Glomerular visceral epithelial cell (primary cell): ENCODE results near the gene BRINP3.

Experiments
- DNase-seq: peaks from one replicate; pipeline ENCODE4 v3.0.0-alpha.2; 2016; ENCODE audit errors: extremely low spot score

BRINP3 gene

GRCh38 chr1:190104961-190105360 lies 372.7 kb downstream of the BRINP3 start:
- no peak for DNase-seq

- no peak for DNase-seq
Measured at GRCh38 chr1:190102757-190103326, 374.8 kb downstream of the BRINP3 start.

- no peak for DNase-seq
Measured at GRCh38 chr1:190101756-190102155, 375.9 kb downstream of the BRINP3 start.

GRCh38 chr1:190098756-190099155 lies 378.9 kb downstream of the BRINP3 start:
- DNase-seq, result no peak

- no peak for DNase-seq
Measured at GRCh38 chr1:190098107-190098506, 379.6 kb downstream of the BRINP3 start.

GRCh38 chr1:190095596-190095995 lies 382.1 kb downstream of the BRINP3 start:
- no peak for DNase-seq

GRCh38 chr1:190084552-190084951 lies 393.1 kb downstream of the BRINP3 start:
- DNase-seq, result no peak

- DNase-seq, result no peak
Measured at GRCh38 chr1:190068304-190068703, 409.4 kb downstream of the BRINP3 start.

- DNase-seq, result peak; percentile 40
Measured at GRCh38 chr1:190067592-190067991, 410.1 kb downstream of the BRINP3 start.

- DNase-seq, result no peak
Measured at GRCh38 chr1:190066011-190066410, 411.7 kb downstream of the BRINP3 start.

- no peak for DNase-seq
Measured at GRCh38 chr1:190049314-190049713, 428.4 kb downstream of the BRINP3 start.
